H9 (cell line): ENCODE data around the gene ECE1. TPM values are rescaled to one million over a fixed set of nuclear protein-coding genes. Genes with fewer than 3 reads are reported as not detected.

Experiments used
- DNase-seq: peaks from one replicate; pipeline ENCODE4 v3.0.0-alpha.2; 2017
- H2AFZ ChIP-seq: one replicate; pipeline ENCODE4 v1.6.1; 2013; ENCODE audit warnings: mild to moderate bottlenecking, low read length, control low read depth, moderate library complexity
- H2AK5ac ChIP-seq: 2 replicates; pipeline ENCODE4 v1.6.1; 2013; ENCODE audit warnings: low read length, control low read depth, mixed read lengths; ENCODE audit not compliant: insufficient read length
- H2BK120ac ChIP-seq: one replicate; pipeline ENCODE4 v1.6.1; 2013; ENCODE audit warnings: low read depth, mild to moderate bottlenecking, low read length, control low read depth, inconsistent platforms; ENCODE audit not compliant: poor library complexity, severe bottlenecking
- H2BK12ac ChIP-seq: 2 replicates; pipeline ENCODE4 v1.6.1; 2013; ENCODE audit warnings: low read length, control low read depth, mixed read lengths, low read depth; ENCODE audit not compliant: insufficient read length
- H2BK15ac ChIP-seq: 2 replicates; pipeline ENCODE4 v1.6.1; 2013; ENCODE audit warnings: low read depth, low read length, control low read depth
- H2BK20ac ChIP-seq: one replicate; pipeline ENCODE4 v1.6.1; 2013; ENCODE audit warnings: low read depth, mild to moderate bottlenecking, low read length, control low read depth, inconsistent platforms; ENCODE audit not compliant: poor library complexity, severe bottlenecking
- H2BK5ac ChIP-seq: 2 replicates; pipeline ENCODE4 v1.6.1; 2013; ENCODE audit warnings: low read length, control low read depth, mixed read lengths; ENCODE audit not compliant: insufficient read length
- H3K14ac ChIP-seq: 2 replicates; pipeline ENCODE4 v1.6.1; 2013; ENCODE audit warnings: low read length, control low read depth; ENCODE audit not compliant: insufficient read depth
- H3K18ac ChIP-seq: 2 replicates; pipeline ENCODE4 v1.6.1; 2013; ENCODE audit warnings: low read depth, mild to moderate bottlenecking, mixed read lengths, low read length, control low read depth; ENCODE audit not compliant: insufficient read length
- H3K23ac ChIP-seq: 2 replicates; pipeline ENCODE4 v1.6.1; 2013; ENCODE audit warnings: low read length, control low read depth, mixed read lengths, low read depth; ENCODE audit not compliant: insufficient read length
- H3K23me2 ChIP-seq: 2 replicates; pipeline ENCODE4 v1.6.1; 2013; ENCODE audit warnings: low read depth, mild to moderate bottlenecking, mixed read lengths, low read length, control low read depth; ENCODE audit not compliant: insufficient read length, poor library complexity, severe bottlenecking
- H3K27ac ChIP-seq: 2 replicates; pipeline ENCODE4 v1.5.1; 2013; ENCODE audit warnings: low read length, control low read depth, mixed read lengths, low read depth; ENCODE audit not compliant: insufficient read length
- H3K27me3 ChIP-seq: 2 replicates; pipeline ENCODE4 v1.6.1; 2013; ENCODE audit warnings: low read length, control low read depth, inconsistent platforms; ENCODE audit not compliant: insufficient read depth
- H3K4ac ChIP-seq: 2 replicates; pipeline ENCODE4 v1.6.1; 2013; ENCODE audit warnings: low read depth, mild to moderate bottlenecking, control low read depth, inconsistent platforms, low read length, moderate library complexity
- H3K4me1 ChIP-seq: 2 replicates; pipeline ENCODE4 v1.6.1; 2013; ENCODE audit warnings: low read length, control low read depth, inconsistent platforms; ENCODE audit not compliant: insufficient read depth
- H3K4me2 ChIP-seq: 2 replicates; pipeline ENCODE4 v1.6.1; 2013; ENCODE audit warnings: low read length, control low read depth, mixed read lengths; ENCODE audit not compliant: insufficient read length, insufficient read depth
- H3K56ac ChIP-seq: 2 replicates; pipeline ENCODE4 v1.6.1; 2013; ENCODE audit warnings: low read depth, mild to moderate bottlenecking, mixed read lengths, low read length, control low read depth; ENCODE audit not compliant: insufficient read length
- H3K79me1 ChIP-seq: 2 replicates; pipeline ENCODE4 v1.6.1; 2013; ENCODE audit warnings: low read depth, mild to moderate bottlenecking, moderate library complexity, low read length, control low read depth, inconsistent platforms; ENCODE audit not compliant: insufficient read depth, poor library complexity, severe bottlenecking
- H3K79me2 ChIP-seq: 2 replicates; pipeline ENCODE4 v1.6.1; 2013; ENCODE audit warnings: low read length, control low read depth, inconsistent platforms; ENCODE audit not compliant: insufficient read depth
- H3K9ac ChIP-seq: 2 replicates; pipeline ENCODE4 v1.6.1; 2013; ENCODE audit warnings: low read length, control low read depth, mixed read lengths; ENCODE audit not compliant: insufficient read length; ENCODE audit errors: extremely low read depth
- H3K9me3 ChIP-seq: one replicate; pipeline ENCODE4 v1.6.1; 2013; ENCODE audit warnings: low read depth, low read length, inconsistent platforms; ENCODE audit not compliant: control insufficient read depth
- H3T11ph ChIP-seq: one replicate; pipeline ENCODE4 v1.6.1; 2013; ENCODE audit warnings: mild to moderate bottlenecking, low read length, control low read depth, inconsistent platforms
- H4K20me1 ChIP-seq: one replicate; pipeline ENCODE4 v1.6.1; 2013; ENCODE audit not compliant: control insufficient read depth, insufficient read length, insufficient read depth
- H4K5ac ChIP-seq: 2 replicates; pipeline ENCODE4 v1.6.1; 2013; ENCODE audit warnings: low read depth, mild to moderate bottlenecking, mixed read lengths, low read length, control low read depth; ENCODE audit not compliant: insufficient read length
- H4K8ac ChIP-seq: replicated peaks from 2 replicates; pipeline ENCODE4 v1.6.1; 2013; ENCODE audit warnings: low read length, control low read depth, mixed read lengths, low read depth; ENCODE audit not compliant: insufficient read length
- H4K91ac ChIP-seq: 2 replicates; pipeline ENCODE4 v1.6.1; 2013; ENCODE audit warnings: low read depth, mild to moderate bottlenecking, moderate library complexity, mixed read lengths, low read length, control low read depth; ENCODE audit not compliant: insufficient read length
- H3K27ac Mint-ChIP-seq, 3 experiments: 2 replicates in 2 of 3; 3 replicates in 1 of 3; pipeline ENCODE4 v1.8.0; 2020 to 2021; ENCODE audit warnings: mixed read lengths in 3 of 3, mild to moderate bottlenecking in 1 of 3, moderate library complexity in 1 of 3
- H3K27me3 Mint-ChIP-seq: 2 replicates; pipeline ENCODE4 v1.8.0; 2021; ENCODE audit warnings: low read depth, mild to moderate bottlenecking, moderate library complexity, mixed read lengths
- H3K36me3 Mint-ChIP-seq, 3 experiments: 2 replicates in 2 of 3; 3 replicates in 1 of 3; pipeline ENCODE4 v1.8.0; 2020 to 2021; ENCODE audit warnings: low read depth in 3 of 3, mixed read lengths in 3 of 3; ENCODE audit not compliant: insufficient read depth in 1 of 3
- H3K4me1 Mint-ChIP-seq, 2 experiments: 2 replicates each; pipeline ENCODE4 v1.8.0; 2020; ENCODE audit warnings: mixed read lengths in 2 of 2
- H3K4me3 Mint-ChIP-seq, 2 experiments: 2 replicates in 1 of 2; 3 replicates in 1 of 2; pipeline ENCODE4 v1.8.0; 2020 to 2021; ENCODE audit warnings: mild to moderate bottlenecking in 2 of 2, mixed read lengths in 2 of 2, moderate library complexity in 1 of 2
- H3K9me3 Mint-ChIP-seq, 2 experiments: 2 replicates in 1 of 2; 3 replicates in 1 of 2; pipeline ENCODE4 v1.8.0; 2020; ENCODE audit warnings: mild to moderate bottlenecking in 2 of 2, mixed read lengths in 2 of 2, moderate library complexity in 1 of 2
- WGBS: extraction: QIAGEN DNeasy Blood & Tissue Kit; methylation state at CpG from one replicate; pipeline ENCODE4 v1.1.7; 2013; ENCODE audit warnings: missing lambda C conversion rate, low lambda C conversion rate, mixed read lengths; ENCODE audit not compliant: insufficient read length; ENCODE audit errors: extremely low coverage; 5-methylcytosine and 5-hydroxymethylcytosine counted together
- total RNA-seq: library from RNA; stranded (reverse); gene quantifications from 2 replicates; pipeline ENCODE4 v1.2.1, GENCODE V29; 2021
- TF ChIP-seq, protein P1 (sequence below): fragments of 200-600 bp; sonication (generic); conservative IDR thresholded peaks from 3 replicates; pipeline ENCODE4 v1.8.0; 2021; ENCODE audit warnings: antibody characterized with exemption, mild to moderate bottlenecking

The ECE1 gene
- total RNA-seq, 1 experiment from 2014 or later: 31.1 TPM

DNA sequence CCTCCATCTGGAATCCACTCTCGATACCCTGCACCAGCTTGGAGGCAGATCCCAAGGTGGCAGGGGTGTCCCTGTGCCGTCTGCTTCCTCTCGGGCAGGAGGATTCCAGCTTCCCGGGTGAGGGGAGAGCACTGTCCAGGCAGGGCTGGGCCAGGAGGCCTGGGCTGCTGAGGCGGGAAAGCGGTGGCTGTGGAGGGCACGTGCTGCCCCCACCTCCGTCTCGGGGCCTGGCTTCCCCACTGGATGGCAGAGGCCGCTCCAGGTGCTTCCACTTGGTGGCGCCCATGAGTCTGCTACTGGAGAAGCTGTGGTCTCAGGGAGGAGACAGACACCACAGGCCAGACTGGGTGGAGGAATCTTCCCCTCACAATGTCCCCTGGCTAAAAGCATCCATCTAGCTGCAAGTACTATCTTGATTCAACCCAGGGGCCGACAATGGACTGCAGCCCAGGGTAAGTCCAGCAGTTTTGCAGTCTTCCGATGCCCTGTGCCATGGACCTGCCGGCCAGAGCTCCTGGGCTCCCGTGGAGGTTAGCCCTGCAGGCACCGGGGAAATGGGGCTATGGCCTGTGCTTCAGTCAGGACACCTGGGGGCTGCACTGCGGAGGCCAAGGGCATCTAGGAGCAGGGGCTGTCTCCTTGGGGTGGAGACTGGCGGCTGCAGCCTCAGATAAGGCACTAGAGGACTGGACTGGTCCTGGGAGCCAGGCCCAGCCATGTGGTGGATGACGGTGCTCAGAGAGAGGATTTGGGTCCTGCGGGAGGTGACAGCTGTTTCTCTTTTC, 72.3 kb downstream of the ECE1 start:
- Histone ChIP-seq H3K27me3 (no peaks in the 10 kb centered on the region), H2BK120ac (no peak overlapping the region), H3K18ac (peak overlapping the region; percentile 51), H4K5ac (no peak overlapping the region), H3T11ph (no peak overlapping the region), H4K8ac (no peak overlapping the region), H3K4me2 (no peak overlapping the region), H3K9me3 (no peaks in the 10 kb centered on the region), H3K9ac (no peak overlapping the region), H2AFZ (no peak overlapping the region), H3K27ac (no peak overlapping the region), H2BK12ac (no peak overlapping the region), H3K23ac (no peak overlapping the region), H3K4me1 (no peaks in the 10 kb centered on the region; the same call in 1 of the 2 replicates), H3K79me2 (no peaks in the 10 kb centered on the region), H3K56ac (no peak overlapping the region), H4K20me1 (no peaks in the 10 kb centered on the region), H2BK15ac (no peak overlapping the region), H4K91ac (no peak overlapping the region), H3K79me1 (no peaks in the 10 kb centered on the region), H2AK5ac (no peak overlapping the region), H2BK5ac (no peak overlapping the region), H3K14ac (peak overlapping the region; percentile 36; the same call in 1 of the 2 replicates), H3K4ac (no peak overlapping the region), H3K23me2 (no peaks in the 10 kb centered on the region), H2BK20ac (no peak overlapping the region)
- TF ChIP-seq, protein P1, sequence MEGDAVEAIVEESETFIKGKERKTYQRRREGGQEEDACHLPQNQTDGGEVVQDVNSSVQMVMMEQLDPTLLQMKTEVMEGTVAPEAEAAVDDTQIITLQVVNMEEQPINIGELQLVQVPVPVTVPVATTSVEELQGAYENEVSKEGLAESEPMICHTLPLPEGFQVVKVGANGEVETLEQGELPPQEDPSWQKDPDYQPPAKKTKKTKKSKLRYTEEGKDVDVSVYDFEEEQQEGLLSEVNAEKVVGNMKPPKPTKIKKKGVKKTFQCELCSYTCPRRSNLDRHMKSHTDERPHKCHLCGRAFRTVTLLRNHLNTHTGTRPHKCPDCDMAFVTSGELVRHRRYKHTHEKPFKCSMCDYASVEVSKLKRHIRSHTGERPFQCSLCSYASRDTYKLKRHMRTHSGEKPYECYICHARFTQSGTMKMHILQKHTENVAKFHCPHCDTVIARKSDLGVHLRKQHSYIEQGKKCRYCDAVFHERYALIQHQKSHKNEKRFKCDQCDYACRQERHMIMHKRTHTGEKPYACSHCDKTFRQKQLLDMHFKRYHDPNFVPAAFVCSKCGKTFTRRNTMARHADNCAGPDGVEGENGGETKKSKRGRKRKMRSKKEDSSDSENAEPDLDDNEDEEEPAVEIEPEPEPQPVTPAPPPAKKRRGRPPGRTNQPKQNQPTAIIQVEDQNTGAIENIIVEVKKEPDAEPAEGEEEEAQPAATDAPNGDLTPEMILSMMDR: peak; percentile 81
- peaks cover 2 to 15% of the 10 kb centered on the region in 2 experiments; a peak in 3 of 4 replicates for H3K4me1 Mint-ChIP-seq
- DNase-seq: peak; percentile 93
- no CpG with 5 or more reads among the region's 20 CpGs for WGBS
- H3K27ac Mint-ChIP-seq: peak overlapping the region in 1 of 3 experiments; percentile 62; a peak in 1 of 7 replicates
- no peak overlapping the region for H3K4me3 Mint-ChIP-seq
- H3K36me3 Mint-ChIP-seq: peaks cover 2 to 19% (median 17%) of the 10 kb centered on the region in 3 experiments
- H3K9me3 Mint-ChIP-seq: no peaks in the 10 kb centered on the region
- no peaks in the 10 kb centered on the region for H3K27me3 Mint-ChIP-seq
